KOPT-K1 (cell line): ENCODE data around the gene PPP6R3.
"Not testable (repeated sequence)": the region's sequence is repeated elsewhere in the genome, so short reads cannot be mapped to it uniquely, and the experiment has no call there.

Source experiments
- H3K27ac ChIP-seq: fragments of 200-600 bp; sonication (generic); 2 replicates; pipeline ENCODE4 v1.5.1; 2016; ENCODE audit warnings: antibody characterized with exemption, mild to moderate bottlenecking, low read depth, low read length; ENCODE audit not compliant: poor library complexity, severe bottlenecking
- H3K36me3 ChIP-seq: fragments of 200-600 bp; sonication (generic); 2 replicates; pipeline ENCODE4 v1.5.1; 2017; ENCODE audit warnings: antibody characterized with exemption, mild to moderate bottlenecking, low read length, moderate library complexity; ENCODE audit not compliant: insufficient read depth
- H3K9me3 ChIP-seq: fragments of 200-600 bp; sonication (generic); 2 replicates; pipeline ENCODE4 v1.5.1; 2017; ENCODE audit warnings: antibody characterized with exemption, low read length, mild to moderate bottlenecking; ENCODE audit not compliant: insufficient read depth, poor library complexity, severe bottlenecking

PPP6R3 gene

DNA sequence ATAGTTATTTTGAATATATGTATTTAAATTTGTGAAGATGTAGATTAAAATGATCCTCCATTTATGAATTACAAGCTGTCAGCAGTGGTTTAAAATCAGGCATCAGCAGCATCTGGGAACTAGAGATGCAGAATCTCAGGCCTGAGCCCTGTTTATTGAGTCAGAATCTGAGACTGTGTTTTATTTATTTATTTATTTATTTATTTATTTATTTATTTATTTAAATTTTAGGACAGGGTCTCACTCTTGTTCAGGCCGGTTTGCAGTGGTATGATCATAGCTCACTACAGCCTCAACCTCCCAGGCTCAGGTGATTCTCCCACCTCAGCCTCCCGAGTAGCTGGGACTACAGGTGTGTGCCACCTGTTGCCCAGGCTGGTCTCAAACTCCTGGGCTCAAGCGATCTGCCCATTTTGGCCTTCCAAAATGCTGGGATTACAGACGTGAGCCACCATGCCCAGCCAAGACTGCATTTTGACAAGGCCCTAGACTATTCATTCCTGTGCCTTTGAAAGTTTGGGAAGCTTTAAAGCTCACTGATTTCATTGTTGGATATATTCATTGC is 70.7 kb downstream of the PPP6R3 start:
- Histone ChIP-seq H3K27ac (no peak overlapping the region), H3K36me3 (peaks cover 93% of the 10 kb centered on the region), H3K9me3 (no peaks in the 10 kb centered on the region)

DNA sequence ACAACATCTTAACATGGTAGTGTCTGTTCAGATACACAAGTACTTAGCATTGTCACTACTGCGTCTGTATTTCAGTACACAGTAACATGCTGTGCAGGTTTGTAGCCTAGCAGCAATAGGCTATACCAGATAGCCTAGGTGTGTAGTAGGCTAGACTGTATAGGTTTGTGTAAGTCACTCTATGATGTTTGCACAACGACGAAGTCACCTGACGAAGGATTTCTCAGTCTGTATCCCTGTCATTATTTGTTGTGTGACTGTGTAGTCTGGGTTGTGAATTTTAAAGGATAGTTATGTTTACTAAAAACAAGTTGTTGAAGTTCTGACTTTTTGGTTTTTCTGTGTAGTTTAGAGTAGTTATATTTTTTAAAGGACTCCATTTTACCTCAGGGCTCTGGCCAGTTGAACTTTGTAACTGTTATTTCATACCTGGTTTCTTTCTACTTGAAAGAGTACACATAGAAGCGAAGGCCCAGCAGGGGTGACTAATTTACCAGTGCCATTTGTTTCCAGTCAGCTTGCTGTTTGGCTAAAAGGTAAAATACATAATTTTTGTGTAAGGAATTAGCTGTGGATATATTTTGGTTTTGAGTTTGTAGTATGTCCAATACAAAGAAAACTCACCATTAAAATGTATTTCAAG is 72.3 kb downstream of the PPP6R3 start:
- Histone ChIP-seq H3K36me3 (peaks cover 93% of the 10 kb centered on the region), H3K27ac (no peak overlapping the region), H3K9me3 (no peaks in the 10 kb centered on the region)

DNA sequence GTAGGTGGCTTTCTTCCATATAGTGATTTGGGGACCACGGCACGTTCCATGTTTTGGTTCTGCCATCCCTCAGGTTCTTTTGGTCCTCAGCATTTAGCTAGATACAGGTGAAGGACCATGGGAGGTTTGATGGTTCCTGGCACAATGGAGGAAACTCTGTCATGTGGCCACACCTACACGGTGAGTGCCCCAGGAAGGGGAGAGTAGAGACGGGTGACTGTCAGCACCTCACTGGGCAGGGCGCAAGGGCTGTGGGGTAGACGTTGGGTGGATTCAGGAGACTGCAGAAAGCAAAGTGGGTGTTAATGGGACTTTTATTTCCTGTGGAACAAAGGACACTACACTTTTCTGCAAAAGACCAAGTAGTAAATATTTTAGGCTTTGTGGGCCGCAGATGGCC is 73.4 kb downstream of the PPP6R3 start:
- no peak overlapping the region for H3K27ac ChIP-seq
- H3K36me3 ChIP-seq, result peaks cover 93% of the 10 kb centered on the region
- no peaks in the 10 kb centered on the region for H3K9me3 ChIP-seq

DNA sequence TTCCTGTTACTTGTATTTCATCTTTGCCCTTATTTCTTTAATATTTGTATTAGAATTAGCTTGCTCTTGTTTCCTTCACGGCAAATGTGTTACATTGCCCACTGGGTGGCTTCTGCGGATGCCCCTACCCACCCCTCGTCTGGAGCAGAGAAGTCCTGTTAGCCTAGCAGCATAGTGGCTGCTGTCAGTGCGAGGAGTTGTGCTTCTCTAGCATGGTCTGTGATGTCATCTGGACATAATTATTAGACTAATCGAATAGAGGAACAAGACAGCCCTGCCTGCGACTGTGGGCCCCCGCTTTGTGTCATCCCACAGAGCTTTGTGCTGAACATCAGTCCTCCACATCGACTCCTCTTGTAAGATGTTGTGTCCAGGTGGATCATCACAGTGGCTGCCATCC is 74.5 kb downstream of the PPP6R3 start:
- Histone ChIP-seq H3K36me3 (peaks cover 93% of the 10 kb centered on the region), H3K27ac (no peak overlapping the region), H3K9me3 (no peaks in the 10 kb centered on the region)

DNA sequence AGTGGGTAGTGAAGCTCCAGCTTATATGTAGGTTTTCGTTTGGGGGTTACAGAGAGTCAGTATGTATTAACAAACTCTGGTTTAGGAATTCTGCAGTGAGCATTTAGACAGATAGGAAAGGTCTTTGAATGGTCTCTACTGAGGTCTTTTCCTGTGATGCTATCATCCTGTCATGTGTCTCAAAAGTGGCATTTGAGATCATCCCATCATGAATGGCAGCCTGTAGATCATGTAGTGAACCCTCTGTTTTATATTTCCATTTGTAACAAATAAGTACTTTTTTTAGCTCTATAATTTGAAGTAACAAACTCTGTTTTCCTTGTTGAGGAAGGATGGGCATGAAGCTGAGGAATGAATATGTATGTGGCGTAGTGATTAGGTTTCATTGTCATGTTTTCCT is 76.2 kb downstream of the PPP6R3 start:
- peaks cover 96% of the 10 kb centered on the region for H3K36me3 ChIP-seq
- no peak overlapping the region for H3K27ac ChIP-seq

DNA sequence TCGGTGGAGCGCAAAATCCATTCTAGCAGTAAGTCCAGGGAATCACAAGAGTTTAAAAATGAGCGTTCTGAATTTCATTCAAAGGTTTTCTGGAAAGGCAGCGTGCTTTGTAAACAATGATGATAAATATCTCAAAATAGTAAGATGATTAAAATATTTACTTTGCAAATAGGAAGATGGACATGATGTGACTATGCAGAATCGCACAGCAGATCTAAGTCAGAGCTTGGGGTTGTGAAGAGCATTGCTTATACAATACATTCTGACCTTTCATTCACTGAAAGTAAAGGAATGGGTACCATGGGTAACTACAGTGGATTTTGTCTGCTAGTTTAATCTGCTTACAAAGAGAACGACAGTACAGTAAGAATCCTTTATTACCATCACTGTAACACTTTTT is 77.5 kb downstream of the PPP6R3 start:
- Histone ChIP-seq H3K36me3 (peaks cover 95% of the 10 kb centered on the region), H3K27ac (no peak overlapping the region), H3K9me3 (no peaks in the 10 kb centered on the region)

More for the DNA sequence above, 76.2 kb downstream of the PPP6R3 start:
- H3K9me3 ChIP-seq, result no peaks in the 10 kb centered on the region

DNA sequence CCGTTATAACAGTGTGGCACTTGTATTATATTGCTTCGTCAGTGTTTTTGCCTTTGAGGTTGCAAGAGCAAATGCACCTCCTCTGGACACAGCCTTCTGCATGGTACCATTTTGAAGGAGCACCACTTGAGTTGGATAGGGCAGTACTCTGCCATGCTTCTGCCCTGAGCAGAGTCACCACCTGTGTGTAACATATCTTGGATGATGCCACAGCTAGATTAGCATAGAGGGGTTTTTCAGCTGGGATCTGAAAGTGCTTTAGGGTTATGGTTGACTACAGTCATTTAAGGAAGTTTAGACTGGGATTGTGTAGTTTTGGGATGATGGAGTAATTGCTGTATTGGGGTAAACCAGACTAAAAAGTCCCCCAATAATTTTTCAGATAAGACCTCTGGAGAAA is 78.8 kb downstream of the PPP6R3 start:
- Histone ChIP-seq H3K27ac (no peak overlapping the region), H3K36me3 (peaks cover 95% of the 10 kb centered on the region)

DNA sequence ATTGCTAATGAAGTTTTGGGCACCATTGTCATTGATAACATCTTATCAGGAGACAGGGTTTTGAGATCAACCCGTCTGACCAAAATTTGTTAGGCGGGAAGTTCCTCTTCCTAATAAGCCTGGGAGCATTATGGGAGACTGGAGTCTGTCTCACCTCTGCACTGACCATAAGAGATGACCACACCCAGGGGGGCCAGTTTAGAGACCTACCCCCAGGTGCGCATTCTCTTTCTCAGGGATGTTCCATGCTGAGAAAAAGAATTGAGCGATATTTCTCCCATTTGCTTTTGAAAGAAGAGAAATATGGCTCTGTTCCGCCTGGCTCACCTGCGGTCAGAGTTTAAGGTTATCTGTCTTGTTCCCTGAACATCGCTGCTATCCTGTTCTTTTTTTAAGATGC is 80.0 kb downstream of the PPP6R3 start:
- H3K9me3 ChIP-seq, H3K27ac ChIP-seq: not testable (repeated sequence)
- H3K36me3 ChIP-seq, result peaks cover 96% of the 10 kb centered on the region

More for the DNA sequence above, 78.8 kb downstream of the PPP6R3 start:
- no peaks in the 10 kb centered on the region for H3K9me3 ChIP-seq

DNA sequence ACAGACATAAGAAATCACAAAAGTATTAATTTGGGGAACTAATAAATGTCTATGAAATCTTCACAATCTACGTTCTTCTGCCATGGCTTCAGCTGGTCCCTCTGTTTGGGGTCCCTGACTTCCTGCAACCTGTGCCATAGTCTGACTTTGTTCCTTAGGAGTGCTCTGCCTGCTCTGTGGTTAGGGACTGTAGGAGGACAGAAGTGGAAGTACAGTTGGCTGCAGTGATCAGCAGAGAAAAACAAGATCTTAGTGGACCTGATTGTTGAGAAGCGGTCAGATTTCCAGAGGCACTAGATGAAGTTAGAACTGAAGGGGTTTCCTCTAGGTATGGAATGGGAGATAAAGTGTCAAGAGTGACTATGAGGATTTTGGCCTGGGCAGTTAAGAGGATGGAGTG is 80.6 kb downstream of the PPP6R3 start:
- H3K36me3 ChIP-seq, result peaks cover 99% of the 10 kb centered on the region

DNA sequence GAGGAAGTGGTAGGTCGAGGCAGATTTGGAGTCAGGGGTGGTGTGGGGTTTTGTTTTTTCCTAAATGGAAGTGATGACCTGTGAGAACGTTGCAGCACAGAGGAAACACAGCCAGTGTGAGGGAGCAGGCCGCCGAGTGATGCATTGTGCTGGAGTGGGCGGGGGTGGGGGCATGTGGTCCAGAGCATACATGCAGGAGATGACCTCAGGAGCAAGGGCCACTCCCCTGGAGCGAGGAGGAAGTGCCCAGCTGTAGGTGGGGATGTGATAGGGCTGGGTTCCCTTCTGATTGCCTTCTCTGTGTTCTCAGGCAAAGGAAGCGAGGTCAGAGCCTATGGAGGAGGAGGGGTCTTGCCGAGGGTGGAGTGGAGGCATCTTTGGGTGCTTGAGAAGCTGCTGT is 81.4 kb downstream of the PPP6R3 start:
- Histone ChIP-seq H3K36me3 (peaks cover 99% of the 10 kb centered on the region), H3K9me3 (no peaks in the 10 kb centered on the region), H3K27ac (no peak overlapping the region)

More for the DNA sequence above, 80.6 kb downstream of the PPP6R3 start:
- Histone ChIP-seq H3K9me3 (no peaks in the 10 kb centered on the region), H3K27ac (no peak overlapping the region)

DNA sequence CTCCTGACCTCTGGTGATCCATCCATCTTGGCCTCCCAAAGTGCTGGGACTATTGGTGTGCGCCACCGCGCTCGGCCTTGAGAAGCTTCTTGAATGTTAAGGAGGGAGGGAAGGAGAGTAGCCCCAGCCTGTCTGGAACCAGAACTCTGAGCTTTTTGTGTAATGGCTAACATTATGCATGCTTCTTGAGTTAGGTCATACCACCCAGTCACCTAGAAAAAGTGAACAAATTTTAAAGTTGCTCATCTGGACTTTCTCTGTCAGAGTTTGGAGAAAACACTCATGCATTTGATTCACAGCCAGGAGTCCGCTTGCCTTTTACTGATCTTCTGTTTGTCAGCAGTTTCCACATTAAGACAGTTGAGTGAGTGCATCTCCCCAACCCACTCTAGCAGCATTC is 82.1 kb downstream of the PPP6R3 start:
- Histone ChIP-seq H3K36me3 (peaks cover 99% of the 10 kb centered on the region), H3K9me3 (no peaks in the 10 kb centered on the region), H3K27ac (no peak overlapping the region)

DNA sequence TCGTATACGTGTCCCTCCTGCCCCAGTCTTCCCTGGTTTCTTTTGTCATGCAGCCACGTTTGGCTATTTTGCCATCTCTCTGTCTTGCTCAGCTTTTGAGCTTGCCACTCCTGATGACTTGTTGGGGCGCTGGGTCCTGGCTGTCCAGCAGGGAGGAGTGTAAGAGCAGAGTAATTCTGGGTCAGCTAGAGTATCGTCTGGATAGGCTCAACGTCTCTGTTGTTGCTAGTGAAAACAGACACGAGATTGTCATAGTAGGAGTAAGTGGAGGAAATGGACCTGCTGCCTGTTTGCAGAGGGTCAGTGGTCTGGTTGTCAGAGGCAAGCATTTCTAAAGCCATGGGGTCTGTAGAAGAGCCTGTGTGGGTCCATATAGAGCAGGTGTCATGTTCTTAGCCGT is 83.0 kb downstream of the PPP6R3 start:
- H3K36me3 ChIP-seq, result peaks cover 99% of the 10 kb centered on the region
- no peaks in the 10 kb centered on the region for H3K9me3 ChIP-seq
- H3K27ac ChIP-seq, result no peak overlapping the region

DNA sequence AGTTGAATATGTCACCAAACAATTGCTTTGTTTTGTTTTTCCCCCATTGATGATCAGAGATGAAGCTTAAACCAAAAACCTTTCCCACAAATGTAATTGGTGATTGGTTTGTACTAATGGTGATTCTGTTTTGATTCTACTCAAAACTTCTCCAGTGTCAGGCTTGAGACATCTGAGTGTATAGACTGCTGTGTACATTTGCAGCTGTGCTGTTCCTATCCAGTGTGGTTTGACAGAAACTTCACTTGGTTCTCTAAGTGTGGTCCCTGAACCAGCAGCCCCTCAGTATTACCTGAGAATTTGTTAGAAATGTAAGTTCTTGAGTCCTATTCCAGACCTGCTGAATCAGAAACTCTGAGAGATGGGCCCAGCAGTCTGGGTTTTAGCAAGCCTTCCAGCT is 84.8 kb downstream of the PPP6R3 start:
- Histone ChIP-seq H3K27ac (no peak overlapping the region), H3K36me3 (peaks cover 99% of the 10 kb centered on the region), H3K9me3 (no peaks in the 10 kb centered on the region)

DNA sequence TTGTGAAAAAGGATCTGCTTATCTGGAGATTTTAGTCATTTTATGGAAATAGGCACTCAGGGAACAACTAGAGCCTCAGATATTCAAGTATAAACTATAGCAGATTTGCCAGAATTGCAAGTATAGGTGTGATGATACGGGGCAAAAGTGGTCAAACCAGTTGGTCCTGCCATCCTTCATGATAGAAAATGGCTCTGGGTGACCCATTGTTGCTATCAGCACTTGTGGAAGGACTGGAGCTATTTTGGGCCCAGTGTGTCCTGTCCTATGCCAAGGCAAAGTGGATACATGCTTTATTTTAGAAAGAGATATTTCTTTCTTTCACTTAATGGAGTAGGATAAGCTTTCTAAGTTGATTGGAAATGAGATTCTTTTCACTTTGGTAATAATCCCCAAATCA is 85.2 kb downstream of the PPP6R3 start:
- Histone ChIP-seq H3K27ac (no peak overlapping the region), H3K36me3 (peaks cover 99% of the 10 kb centered on the region), H3K9me3 (no peaks in the 10 kb centered on the region)

DNA sequence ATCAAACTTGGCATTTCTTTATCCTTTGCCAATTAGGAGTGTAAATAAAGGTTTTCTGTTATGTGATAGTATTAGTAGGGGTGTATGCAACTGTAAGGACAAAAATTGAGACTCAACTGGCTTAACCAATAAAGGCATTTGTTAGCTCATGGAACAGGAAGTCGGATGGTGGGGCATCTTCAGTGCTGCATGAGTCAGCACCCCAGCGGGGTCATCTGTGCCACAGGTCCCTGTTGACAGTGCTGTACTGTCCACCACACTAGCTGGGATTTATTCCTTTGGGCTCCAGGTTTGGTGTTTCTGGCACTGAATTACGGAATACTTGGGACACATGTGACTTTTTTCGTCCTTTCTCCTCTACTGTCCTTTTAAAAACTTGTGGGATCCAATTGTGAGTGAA is 86.0 kb downstream of the PPP6R3 start:
- Histone ChIP-seq H3K36me3 (peaks cover 99% of the 10 kb centered on the region), H3K27ac (no peak overlapping the region), H3K9me3 (no peaks in the 10 kb centered on the region)

DNA sequence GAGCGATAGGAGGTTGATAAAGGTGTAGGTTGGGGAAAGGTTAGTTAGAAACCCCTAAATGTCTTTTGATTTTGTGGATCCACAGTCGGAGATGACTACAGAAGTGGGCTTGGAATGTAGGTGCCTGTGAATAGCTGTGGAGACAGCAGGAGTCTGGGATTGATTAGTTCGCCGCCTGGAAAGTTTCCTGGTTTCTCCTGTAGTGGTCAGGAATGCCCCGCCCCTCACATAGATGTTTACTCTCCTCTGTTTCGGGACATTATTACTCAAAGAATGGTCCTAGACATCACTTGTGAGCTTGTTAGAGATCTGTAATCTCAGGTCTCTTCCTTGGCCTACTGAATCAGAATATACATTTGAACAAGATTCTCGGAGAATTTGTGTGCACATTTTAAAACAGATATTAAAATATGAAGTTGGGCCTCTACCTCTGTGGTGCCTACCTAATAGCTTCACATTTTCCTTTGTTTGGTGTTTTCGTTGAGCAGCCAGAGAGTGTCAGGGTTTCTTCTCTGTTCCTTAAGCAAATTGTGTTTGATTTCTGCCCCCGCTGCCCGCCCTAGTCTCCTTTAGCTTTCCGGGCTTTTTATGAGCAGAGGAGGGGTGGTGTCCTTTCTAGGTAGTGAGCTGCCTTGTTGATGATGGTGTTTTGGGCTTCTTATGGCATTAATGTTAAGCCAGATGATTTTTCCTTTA is 89.4 kb downstream of the PPP6R3 start:
- no peaks in the 10 kb centered on the region for H3K9me3 ChIP-seq

More for the DNA sequence above, 89.4 kb downstream of the PPP6R3 start:
- no peak overlapping the region for H3K27ac ChIP-seq
- H3K36me3 ChIP-seq, result peaks cover 100% of the 10 kb centered on the region
